ENCODE measurements around the gene PCSK4.
A peak's percentile ranks its signal among the peaks of the same experiment; 100 is the strongest.
"Not testable (repeated sequence)": the region's sequence is repeated elsewhere in the genome, so short reads cannot be mapped to it uniquely, and the experiment has no call there.

The PCSK4 gene

GRCh38 chr19:1490311-1491113 lies at the start of gene PCSK4:
TSS of gene PCSK4 (minus strand) at chr19:1490350. CDS start at chr19:1490346, 4 bp downstream.
- H3K4me3 ChIP-seq (replicated peaks; ENCODE audit: low read depth, low read length), result peak within 1 kb of the TSS; percentile 60
- no peaks in the 10 kb centered on the region; the same call in 1 of the 2 replicates for H3K27me3 ChIP-seq (replicated peaks; ENCODE audit: control insufficient read depth, insufficient read depth, low read length)
- no peak for TF ChIP-seq CTCF (IDR thresholded peaks at IDR 0.05; ENCODE audit: insufficient read depth, low read length, poor library complexity, severe bottlenecking)
- no peaks in the 10 kb centered on the region for H3K36me3 ChIP-seq (ENCODE audit: control insufficient read depth, insufficient read depth, low read length)
- DNase-seq (ENCODE audit: extremely low read depth, insufficient read length), result peak; percentile 97

GRCh38 chr19:1539749-1540148 lies 49.6 kb upstream of the PCSK4 start:
- H3K27me3 ChIP-seq (replicated peaks; ENCODE audit: control insufficient read depth, insufficient read depth, low read length); H3K4me3 ChIP-seq (replicated peaks; ENCODE audit: low read depth, low read length); DNase-seq (ENCODE audit: extremely low read depth, insufficient read length); H3K36me3 ChIP-seq (ENCODE audit: control insufficient read depth, insufficient read depth, low read length): not testable (repeated sequence)

GRCh38 chr19:1538978-1539377 lies 48.8 kb upstream of the PCSK4 start:
- H3K4me3 ChIP-seq (replicated peaks; ENCODE audit: low read depth, low read length), result no peak overlapping the region
- H3K36me3 ChIP-seq (ENCODE audit: control insufficient read depth, insufficient read depth, low read length), result no peaks in the 10 kb centered on the region
- H3K27me3 ChIP-seq (replicated peaks; ENCODE audit: control insufficient read depth, insufficient read depth, low read length), result no peaks in the 10 kb centered on the region
- no peak for DNase-seq (ENCODE audit: extremely low read depth, insufficient read length)
- no peak for TF ChIP-seq CTCF (IDR thresholded peaks at IDR 0.05; ENCODE audit: insufficient read depth, low read length, poor library complexity, severe bottlenecking)

GRCh38 chr19:1535699-1536098 lies 45.5 kb upstream of the PCSK4 start:
- not testable (repeated sequence) for DNase-seq (ENCODE audit: extremely low read depth, insufficient read length); H3K4me3 ChIP-seq (replicated peaks; ENCODE audit: low read depth, low read length); H3K36me3 ChIP-seq (ENCODE audit: control insufficient read depth, insufficient read depth, low read length); H3K27me3 ChIP-seq (replicated peaks; ENCODE audit: control insufficient read depth, insufficient read depth, low read length)

GRCh38 chr19:1534972-1535371 lies 44.8 kb upstream of the PCSK4 start:
- DNase-seq (ENCODE audit: extremely low read depth, insufficient read length), result no peak
- H3K27me3 ChIP-seq (replicated peaks; ENCODE audit: control insufficient read depth, insufficient read depth, low read length), result no peaks in the 10 kb centered on the region
- H3K4me3 ChIP-seq (replicated peaks; ENCODE audit: low read depth, low read length), result no peak overlapping the region
- H3K36me3 ChIP-seq (ENCODE audit: control insufficient read depth, insufficient read depth, low read length), result no peaks in the 10 kb centered on the region
- TF ChIP-seq CTCF (IDR thresholded peaks at IDR 0.05; ENCODE audit: insufficient read depth, low read length, poor library complexity, severe bottlenecking), result no peak

GRCh38 chr19:1533510-1534150 lies 43.5 kb upstream of the PCSK4 start:
- no peak for DNase-seq (ENCODE audit: extremely low read depth, insufficient read length)
- Histone ChIP-seq H3K36me3 (ENCODE audit: control insufficient read depth, insufficient read depth, low read length) (no peaks in the 10 kb centered on the region), H3K27me3 (replicated peaks; ENCODE audit: control insufficient read depth, insufficient read depth, low read length) (no peaks in the 10 kb centered on the region; the same call in 1 of the 2 replicates), H3K4me3 (replicated peaks; ENCODE audit: low read depth, low read length) (no peak overlapping the region)
- TF ChIP-seq CTCF (IDR thresholded peaks at IDR 0.05; ENCODE audit: insufficient read depth, low read length, poor library complexity, severe bottlenecking), result no peak

All from GM06990 (cell line).